Dedifferentiated amniotic fluid mesenchymal stem cell (primary cell): Measurements from ENCODE around the gene SRPK2.
"Not testable (repeated sequence)": the region's sequence is repeated elsewhere in the genome, so short reads cannot be mapped to it uniquely, and the experiment has no call there.

Experiments
- DNase-seq: peaks from one replicate; pipeline ENCODE4 v3.0.0-alpha.2; 2016; ENCODE audit errors: extremely low spot score

The SRPK2 gene

GRCh38 chr7:105376908-105377533 lies 11.7 kb downstream of the SRPK2 start:
- no peak for DNase-seq

- DNase-seq: no peak
These were observed 18.8 kb downstream of the SRPK2 start for GRCh38 chr7:105369944-105370343.

GRCh38 chr7:105367458-105367857 lies 21.3 kb downstream of the SRPK2 start:
- no peak for DNase-seq

- no peak for DNase-seq
These were observed 22.9 kb downstream of the SRPK2 start for GRCh38 chr7:105365541-105366534.

- no peak for DNase-seq
These were observed 24.0 kb downstream of the SRPK2 start for GRCh38 chr7:105364684-105365083.

GRCh38 chr7:105363657-105364056 lies 25.1 kb downstream of the SRPK2 start:
- DNase-seq: not testable (repeated sequence)

- DNase-seq: not testable (repeated sequence)
These were observed 26.0 kb downstream of the SRPK2 start for GRCh38 chr7:105362685-105363084.

- not testable (repeated sequence) for DNase-seq
These were observed 26.7 kb downstream of the SRPK2 start for GRCh38 chr7:105361995-105362394.

GRCh38 chr7:105360149-105360548 lies 28.6 kb downstream of the SRPK2 start:
- DNase-seq: not testable (repeated sequence)

GRCh38 chr7:105355701-105356100 lies 33.0 kb downstream of the SRPK2 start:
- no peak for DNase-seq

GRCh38 chr7:105354383-105354782 lies 34.3 kb downstream of the SRPK2 start:
- DNase-seq: no peak

- DNase-seq: no peak
These were observed 34.9 kb downstream of the SRPK2 start for GRCh38 chr7:105353752-105354328.

- DNase-seq: no peak
These were observed 35.6 kb downstream of the SRPK2 start for GRCh38 chr7:105352901-105353668.

GRCh38 chr7:105352018-105352612 lies 36.6 kb downstream of the SRPK2 start:
- DNase-seq: peak; percentile 85

GRCh38 chr7:105350906-105351305 lies 37.8 kb downstream of the SRPK2 start:
- DNase-seq: no peak

- not testable (repeated sequence) for DNase-seq
These were observed 40.5 kb downstream of the SRPK2 start for GRCh38 chr7:105348177-105348576.

GRCh38 chr7:105346593-105347322 lies 42.0 kb downstream of the SRPK2 start:
- DNase-seq: no peak

- no peak for DNase-seq
These were observed 42.6 kb downstream of the SRPK2 start for GRCh38 chr7:105346138-105346537.

GRCh38 chr7:105345725-105346124 lies 43.0 kb downstream of the SRPK2 start:
- DNase-seq: no peak

- no peak for DNase-seq
These were observed 43.7 kb downstream of the SRPK2 start for GRCh38 chr7:105345003-105345402.
